ENCODE data around the gene ZFYVE28. TPM values are rescaled to one million over a fixed set of nuclear protein-coding genes. Genes with fewer than 3 reads are reported as not detected.
A peak's percentile ranks its signal among the peaks of the same experiment; 100 is the strongest.
"Not testable (repeated sequence)": the region's sequence is repeated elsewhere in the genome, so short reads cannot be mapped to it uniquely, and the experiment has no call there.

Gene ZFYVE28
- total RNA-seq, 2 donors from 2014 or later: 49.4 to 63.6 TPM

GRCh38 chr4:2390784-2391421 is 27.5 kb downstream of the ZFYVE28 start:
- DNase-seq: no peak
- H3K9me3 ChIP-seq (ENCODE audit: control insufficient read depth, low read length, poor library complexity, severe bottlenecking): no peaks in the 10 kb centered on the region
- no peak for ATAC-seq
- peak overlapping the region; percentile 60 for H3K27ac Mint-ChIP-seq
- H3K27me3 Mint-ChIP-seq: no peaks in the 10 kb centered on the region
- no peaks in the 10 kb centered on the region for H3K36me3 Mint-ChIP-seq (ENCODE audit: low read depth)
- peaks cover 46% of the 10 kb centered on the region for H3K4me1 Mint-ChIP-seq
- peak overlapping the region; percentile 79 for H3K4me3 Mint-ChIP-seq

- Mint-ChIP-seq H3K27me3 (no peaks in the 10 kb centered on the region), H3K27ac (peak overlapping the region; percentile 60), H3K4me3 (no peak overlapping the region), H3K4me1 (peaks cover 47% of the 10 kb centered on the region), H3K36me3 (ENCODE audit: low read depth) (no peaks in the 10 kb centered on the region)
- no peaks in the 10 kb centered on the region for H3K9me3 ChIP-seq (ENCODE audit: control insufficient read depth, low read length, poor library complexity, severe bottlenecking)
- ATAC-seq (no peak), DNase-seq (no peak)
These were observed 28.3 kb downstream of the ZFYVE28 start for GRCh38 chr4:2390146-2390545.

- DNase-seq: no peak
- H3K4me3 Mint-ChIP-seq: no peak overlapping the region
- ATAC-seq: no peak
- no peaks in the 10 kb centered on the region for H3K36me3 Mint-ChIP-seq (ENCODE audit: low read depth)
- peaks cover 43% of the 10 kb centered on the region for H3K4me1 Mint-ChIP-seq
- H3K27ac Mint-ChIP-seq: peak overlapping the region; percentile 60
- H3K27me3 Mint-ChIP-seq: no peaks in the 10 kb centered on the region
- H3K9me3 ChIP-seq (ENCODE audit: control insufficient read depth, low read length, poor library complexity, severe bottlenecking): no peaks in the 10 kb centered on the region
These were observed 28.8 kb downstream of the ZFYVE28 start for GRCh38 chr4:2389691-2390090.

GRCh38 chr4:2388429-2389182 is 29.8 kb downstream of the ZFYVE28 start:
- Mint-ChIP-seq H3K27me3 (no peaks in the 10 kb centered on the region), H3K4me3 (no peak overlapping the region), H3K4me1 (peaks cover 36% of the 10 kb centered on the region), H3K27ac (peak overlapping the region; percentile 60), H3K36me3 (ENCODE audit: low read depth) (no peaks in the 10 kb centered on the region)
- no peak for DNase-seq
- no peak for ATAC-seq
- H3K9me3 ChIP-seq (ENCODE audit: control insufficient read depth, low read length, poor library complexity, severe bottlenecking): no peaks in the 10 kb centered on the region

- H3K36me3 Mint-ChIP-seq (ENCODE audit: low read depth): no peaks in the 10 kb centered on the region
- H3K9me3 ChIP-seq (ENCODE audit: control insufficient read depth, low read length, poor library complexity, severe bottlenecking): no peaks in the 10 kb centered on the region
- ATAC-seq: no peak
- no peak overlapping the region for H3K27ac Mint-ChIP-seq
- H3K4me3 Mint-ChIP-seq: no peak overlapping the region
- H3K27me3 Mint-ChIP-seq: no peaks in the 10 kb centered on the region
- peaks cover 29% of the 10 kb centered on the region for H3K4me1 Mint-ChIP-seq
- no peak for DNase-seq
These were observed 30.6 kb downstream of the ZFYVE28 start for GRCh38 chr4:2387829-2388228.

- no peak for DNase-seq
- Mint-ChIP-seq H3K27ac (no peak overlapping the region), H3K4me3 (no peak overlapping the region), H3K27me3 (no peaks in the 10 kb centered on the region), H3K36me3 (ENCODE audit: low read depth) (no peaks in the 10 kb centered on the region), H3K4me1 (peaks cover 29% of the 10 kb centered on the region)
- no peaks in the 10 kb centered on the region for H3K9me3 ChIP-seq (ENCODE audit: control insufficient read depth, low read length, poor library complexity, severe bottlenecking)
- ATAC-seq: no peak
These were observed 31.2 kb downstream of the ZFYVE28 start for GRCh38 chr4:2387218-2387617.

GRCh38 chr4:2386717-2387116 is 31.7 kb downstream of the ZFYVE28 start:
- Mint-ChIP-seq H3K4me1 (peaks cover 27% of the 10 kb centered on the region), H3K27me3 (no peaks in the 10 kb centered on the region), H3K27ac (no peak overlapping the region), H3K36me3 (ENCODE audit: low read depth) (no peaks in the 10 kb centered on the region), H3K4me3 (no peak overlapping the region)
- ATAC-seq (no peak), DNase-seq (no peak)
- H3K9me3 ChIP-seq (ENCODE audit: control insufficient read depth, low read length, poor library complexity, severe bottlenecking): no peaks in the 10 kb centered on the region

GRCh38 chr4:2385516-2385915 is 32.9 kb downstream of the ZFYVE28 start:
- no peak for DNase-seq
- Mint-ChIP-seq H3K27ac (peak overlapping the region; percentile 74), H3K4me1 (peaks cover 24% of the 10 kb centered on the region), H3K4me3 (no peak overlapping the region), H3K27me3 (no peaks in the 10 kb centered on the region), H3K36me3 (ENCODE audit: low read depth) (no peaks in the 10 kb centered on the region)
- no peaks in the 10 kb centered on the region for H3K9me3 ChIP-seq (ENCODE audit: control insufficient read depth, low read length, poor library complexity, severe bottlenecking)
- ATAC-seq: no peak

GRCh38 chr4:2384245-2384644 is 34.2 kb downstream of the ZFYVE28 start:
- Mint-ChIP-seq H3K4me3 (no peak overlapping the region), H3K27ac (peak overlapping the region; percentile 74), H3K36me3 (ENCODE audit: low read depth) (no peaks in the 10 kb centered on the region), H3K4me1 (peaks cover 20% of the 10 kb centered on the region), H3K27me3 (no peaks in the 10 kb centered on the region)
- DNase-seq (no peak), ATAC-seq (no peak)
- no peaks in the 10 kb centered on the region for H3K9me3 ChIP-seq (ENCODE audit: control insufficient read depth, low read length, poor library complexity, severe bottlenecking)

- H3K27ac Mint-ChIP-seq: peak overlapping the region; percentile 74
- ATAC-seq: no peak
These were observed 34.7 kb downstream of the ZFYVE28 start for GRCh38 chr4:2383760-2384159.

GRCh38 chr4:2383220-2383631 is 35.2 kb downstream of the ZFYVE28 start:
- not testable (repeated sequence) for H3K27me3 Mint-ChIP-seq; H3K9me3 ChIP-seq (ENCODE audit: control insufficient read depth, low read length, poor library complexity, severe bottlenecking); ATAC-seq; H3K36me3 Mint-ChIP-seq (ENCODE audit: low read depth); DNase-seq; H3K4me3 Mint-ChIP-seq
- Mint-ChIP-seq H3K27ac (peak overlapping the region; percentile 19), H3K4me1 (peaks cover 18% of the 10 kb centered on the region)

More at GRCh38 chr4:2383760-2384159, 34.7 kb downstream of the ZFYVE28 start:
- H3K4me1 Mint-ChIP-seq: peaks cover 17% of the 10 kb centered on the region
- H3K36me3 Mint-ChIP-seq (ENCODE audit: low read depth): no peaks in the 10 kb centered on the region
- no peak overlapping the region for H3K4me3 Mint-ChIP-seq
- no peaks in the 10 kb centered on the region for H3K9me3 ChIP-seq (ENCODE audit: control insufficient read depth, low read length, poor library complexity, severe bottlenecking)
- no peak for DNase-seq
- H3K27me3 Mint-ChIP-seq: no peaks in the 10 kb centered on the region

- peaks cover 14% of the 10 kb centered on the region for H3K4me1 Mint-ChIP-seq
- not testable (repeated sequence) for ATAC-seq; H3K36me3 Mint-ChIP-seq (ENCODE audit: low read depth); H3K9me3 ChIP-seq (ENCODE audit: control insufficient read depth, low read length, poor library complexity, severe bottlenecking); H3K27me3 Mint-ChIP-seq; DNase-seq; H3K4me3 Mint-ChIP-seq
- peak overlapping the region; percentile 19 for H3K27ac Mint-ChIP-seq
These were observed 35.7 kb downstream of the ZFYVE28 start for GRCh38 chr4:2382769-2383202.

GRCh38 chr4:2380589-2380988 is 37.9 kb downstream of the ZFYVE28 start:
- DNase-seq; ATAC-seq; H3K4me3 Mint-ChIP-seq; H3K9me3 ChIP-seq (ENCODE audit: control insufficient read depth, low read length, poor library complexity, severe bottlenecking); H3K27me3 Mint-ChIP-seq; H3K27ac Mint-ChIP-seq; H3K36me3 Mint-ChIP-seq (ENCODE audit: low read depth): not testable (repeated sequence)
- peaks cover 21% of the 10 kb centered on the region for H3K4me1 Mint-ChIP-seq

GRCh38 chr4:2378898-2379297 is 39.5 kb downstream of the ZFYVE28 start:
- peak overlapping the region; percentile 32 for H3K27ac Mint-ChIP-seq

More at GRCh38 chr4:2378898-2379297, 39.5 kb downstream of the ZFYVE28 start:
- ATAC-seq: peak; percentile 28
- no peaks in the 10 kb centered on the region for H3K9me3 ChIP-seq (ENCODE audit: control insufficient read depth, low read length, poor library complexity, severe bottlenecking)
- no peaks in the 10 kb centered on the region for H3K27me3 Mint-ChIP-seq
- no peak overlapping the region for H3K4me3 Mint-ChIP-seq
- H3K36me3 Mint-ChIP-seq (ENCODE audit: low read depth): peaks cover 4% of the 10 kb centered on the region
- no peak for DNase-seq
- H3K4me1 Mint-ChIP-seq: peaks cover 22% of the 10 kb centered on the region
